Measurements from ENCODE around the gene DHRS12. TPM values are rescaled to one million over a fixed set of nuclear protein-coding genes. Genes with fewer than 3 reads are reported as not detected.

The DHRS12 gene
- total RNA-seq, 4 donors from 2014 or later: 8.1 to 21.7 (median 12.5) TPM

- H3K27ac ChIP-seq: no peak overlapping the region
- H3K36me3 ChIP-seq: no peaks in the 10 kb centered on the region
- no peaks in the 10 kb centered on the region for H3K27me3 ChIP-seq
- TF ChIP-seq POLR2A (IDR thresholded peaks at IDR 0.05) (no peak), CTCF (IDR thresholded peaks at IDR 0.05) (no peak)
- H3K4me1 ChIP-seq: no peaks in the 10 kb centered on the region
- no peak overlapping the region for H3K4me3 ChIP-seq
- H3K9me3 ChIP-seq: no peaks in the 10 kb centered on the region
- DNase-seq: no peak
These were observed 80.4 kb downstream of the DHRS12 start for GRCh38 chr13:51723529-51723928.

GRCh38 chr13:51721496-51721895 lies 82.5 kb downstream of the DHRS12 start:
- no peaks in the 10 kb centered on the region for H3K36me3 ChIP-seq
- no peak for TF ChIP-seq CTCF (IDR thresholded peaks at IDR 0.05)
- TF ChIP-seq POLR2A (IDR thresholded peaks at IDR 0.05): no peak
- no peak for DNase-seq
- H3K9me3 ChIP-seq: no peaks in the 10 kb centered on the region
- H3K27me3 ChIP-seq: no peaks in the 10 kb centered on the region
- H3K27ac ChIP-seq: no peak overlapping the region
- no peaks in the 10 kb centered on the region for H3K4me1 ChIP-seq
- no peak overlapping the region for H3K4me3 ChIP-seq

DNA sequence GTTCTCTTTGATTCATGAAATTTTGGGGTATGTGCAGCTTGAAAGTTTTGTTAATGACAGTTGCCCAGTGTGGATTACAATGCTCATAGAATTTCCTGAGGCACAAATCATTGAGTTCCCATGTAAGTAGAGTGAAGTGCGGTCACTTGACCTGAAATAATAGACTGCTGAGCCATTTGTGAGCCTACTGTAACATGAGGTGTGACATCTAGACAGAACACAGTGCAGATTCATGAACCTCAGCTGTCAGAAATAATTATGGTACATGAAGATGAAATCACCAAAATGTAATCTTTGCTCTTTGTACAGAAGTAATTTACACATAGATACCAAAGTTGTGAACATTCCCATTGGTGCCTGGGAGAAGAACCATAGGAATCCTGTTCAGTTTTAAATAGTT lies 84.6 kb downstream of the DHRS12 start:
- H3K9me3 ChIP-seq: no peaks in the 10 kb centered on the region
- no peak overlapping the region for H3K27ac ChIP-seq

More for the DNA sequence above, 84.6 kb downstream of the DHRS12 start:
- Histone ChIP-seq H3K36me3 (no peaks in the 10 kb centered on the region), H3K27me3 (no peaks in the 10 kb centered on the region), H3K4me1 (no peaks in the 10 kb centered on the region), H3K4me3 (no peak overlapping the region)
- no peak for DNase-seq
- TF ChIP-seq CTCF (IDR thresholded peaks at IDR 0.05) (no peak), POLR2A (IDR thresholded peaks at IDR 0.05) (no peak)

Other genes with a start within 250 kb of the DHRS12 start
- gene WDFY2, start 219.7 kb downstream of the DHRS12 start, total RNA-seq: 10 to 100 TPM in 2 of 4 donors, 1 to 10 TPM in 2; 6.0 to 11.3 (median 9.7) TPM
- gene TMEM272, start 41.0 kb upstream of the DHRS12 start, total RNA-seq: under 1 TPM in 2 of 4 donors, not detected in 2; 0.40 to 0.57 TPM
- not detected for gene CCDC70, start 57.8 kb upstream of the DHRS12 start, total RNA-seq
- gene ATP7B, start 207.3 kb upstream of the DHRS12 start, total RNA-seq: 10 to 100 TPM in 3 of 4 donors, 1 to 10 TPM in 1; 5.0 to 40.2 (median 33.0) TPM
- 10 to 100 TPM; 18.6 to 23.1 (median 21.6) TPM for gene ALG11, start 208.2 kb upstream of the DHRS12 start, total RNA-seq
- 10 to 100 TPM; 17.2 to 20.1 (median 18.6) TPM for gene UTP14C, start 220.5 kb upstream of the DHRS12 start, total RNA-seq

Data from Peyer's patch (tissue), 4 donors.